GM19397 (cell line): Measurements from ENCODE around the gene UVRAG.
"Not testable (repeated sequence)": the region's sequence is repeated elsewhere in the genome, so short reads cannot be mapped to it uniquely, and the experiment has no call there.

Experiments
- ATAC-seq: cut with Tn5 transposase; IDR thresholded peaks from one replicate; pipeline ENCODE4 v1.9.1; 2021; ENCODE audit warnings: mild to moderate bottlenecking, moderate library complexity; ENCODE audit not compliant: unreplicated experiment

UVRAG gene

DNA sequence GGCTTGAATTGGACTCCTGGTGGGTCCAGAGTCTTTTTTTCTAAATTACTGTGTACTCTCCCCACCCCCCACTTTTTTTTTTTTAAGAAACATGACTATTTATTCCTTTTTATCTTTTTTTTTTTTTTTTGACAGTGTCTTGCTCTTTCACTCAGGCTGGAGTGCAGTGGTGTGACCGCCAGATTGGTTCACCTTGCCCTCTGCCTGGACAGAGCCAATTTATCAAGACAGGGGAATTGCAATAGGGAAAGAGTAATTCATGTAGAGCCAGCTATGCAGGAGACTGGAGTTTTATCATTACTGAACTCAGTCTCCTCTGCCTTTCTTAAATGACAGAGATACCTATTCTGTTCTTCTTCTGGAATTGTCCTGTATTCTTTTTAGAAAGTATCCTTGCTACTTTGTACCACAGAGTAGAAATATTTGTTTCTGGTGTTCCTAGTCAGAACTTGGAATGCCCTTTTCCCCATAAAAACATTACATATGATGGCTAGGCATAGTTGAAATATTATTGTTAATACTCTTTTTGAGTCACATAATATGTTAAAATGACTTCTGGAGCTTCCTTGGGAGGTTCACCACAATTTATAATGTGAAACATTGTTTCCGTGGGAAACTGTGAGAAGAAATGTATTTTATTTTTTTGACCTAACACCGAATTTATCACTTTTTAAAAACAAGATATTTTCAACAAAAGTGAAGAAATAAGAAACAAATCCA, 95.6 kb downstream of the UVRAG start:
- ATAC-seq = no peak

DNA sequence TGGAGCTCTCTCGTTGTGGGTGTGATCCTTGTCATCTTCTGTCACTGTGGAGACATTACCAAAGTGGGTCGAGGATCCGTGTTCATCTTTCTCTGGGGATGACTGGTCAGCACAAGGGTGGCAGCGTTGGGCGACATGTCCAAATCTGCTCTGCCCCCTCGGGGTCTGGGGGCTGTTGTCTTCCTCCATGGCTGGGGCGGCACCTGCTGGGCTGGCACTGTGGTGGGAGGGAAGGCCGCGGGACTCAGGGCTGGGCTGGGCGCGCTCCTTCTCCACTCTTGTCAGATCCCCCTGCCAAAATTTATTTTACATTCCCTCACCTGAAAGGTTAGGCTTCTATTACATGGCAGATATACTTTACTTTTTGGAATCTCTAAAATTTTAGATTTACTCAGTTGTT, 96.4 kb downstream of the UVRAG start:
- no peak for ATAC-seq

DNA sequence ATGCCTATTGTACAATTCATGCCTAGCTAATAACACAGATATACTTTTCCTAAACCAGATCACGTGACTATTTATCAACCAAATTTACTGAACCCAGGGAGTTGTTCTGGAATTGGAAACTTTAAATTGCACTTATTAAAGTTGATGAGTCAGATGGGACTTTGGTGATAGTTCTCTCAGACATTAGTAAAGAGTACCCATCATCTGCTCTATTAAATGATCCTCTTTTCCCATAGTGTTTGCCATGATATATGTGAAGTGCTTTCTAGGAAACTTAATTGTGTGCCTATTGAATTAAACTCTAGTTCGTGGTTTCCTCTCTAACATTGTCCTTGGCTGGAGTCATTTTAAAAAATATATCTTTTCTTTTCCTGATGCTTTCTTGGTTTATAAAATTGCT, 99.0 kb downstream of the UVRAG start:
- no peak for ATAC-seq

DNA sequence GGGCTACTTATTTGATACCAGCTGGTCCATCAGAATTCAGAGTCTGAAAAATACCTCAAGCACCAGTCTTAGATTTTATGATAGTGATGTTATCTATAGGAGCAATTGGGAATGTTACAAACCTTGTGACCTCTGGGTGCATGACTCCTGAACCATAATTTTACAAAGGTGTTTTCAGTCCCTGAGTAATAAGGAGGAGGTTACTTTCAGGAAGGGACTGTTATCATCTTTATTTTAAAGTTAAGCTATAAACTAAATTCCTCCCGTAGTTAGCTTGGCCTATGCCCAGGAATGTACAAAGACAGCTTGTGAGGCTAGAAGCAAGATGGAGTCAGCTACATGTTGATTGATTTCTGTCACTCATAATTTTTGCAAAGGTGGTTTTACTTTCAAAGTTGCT, 101.9 kb downstream of the UVRAG start:
- ATAC-seq = no peak

DNA sequence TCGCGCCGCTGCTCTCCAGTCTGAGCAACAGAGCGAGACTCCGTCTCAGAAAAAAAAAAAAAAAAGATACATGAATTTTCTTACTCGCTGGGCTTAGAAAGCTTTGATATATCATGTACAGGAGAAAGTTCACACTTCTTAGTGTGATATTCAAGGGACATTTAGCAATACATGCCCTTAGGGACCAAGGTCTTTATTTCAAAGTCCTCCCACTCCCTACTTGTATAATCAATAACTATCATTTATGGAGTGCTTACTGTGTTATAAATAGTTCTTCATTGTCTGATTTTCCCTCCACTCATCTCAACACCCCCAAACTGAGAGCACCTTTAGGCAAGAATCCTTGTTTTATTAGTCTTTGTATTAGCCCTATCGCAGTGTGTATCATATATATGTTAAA, 103.3 kb downstream of the UVRAG start:
- ATAC-seq = no peak

DNA sequence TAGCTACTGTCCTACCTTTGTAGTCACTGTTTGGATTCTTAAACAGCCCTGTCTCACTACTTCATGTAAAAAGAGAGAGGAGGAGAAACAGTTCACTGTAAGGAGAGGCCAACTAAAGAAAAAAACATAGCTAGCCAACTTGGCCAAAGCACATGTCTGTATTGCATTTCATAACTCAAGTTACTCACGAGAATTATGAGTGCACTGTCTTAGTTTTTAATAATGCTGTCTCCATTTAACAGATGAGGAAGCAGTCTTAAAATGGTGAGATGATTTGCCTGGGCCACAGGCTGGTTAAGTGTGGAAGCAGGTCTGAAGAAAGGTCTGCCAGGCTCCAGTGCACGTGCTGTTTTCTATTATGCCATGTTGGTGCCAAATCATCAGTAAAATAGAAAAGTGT, 104.5 kb downstream of the UVRAG start:
- no peak for ATAC-seq

DNA sequence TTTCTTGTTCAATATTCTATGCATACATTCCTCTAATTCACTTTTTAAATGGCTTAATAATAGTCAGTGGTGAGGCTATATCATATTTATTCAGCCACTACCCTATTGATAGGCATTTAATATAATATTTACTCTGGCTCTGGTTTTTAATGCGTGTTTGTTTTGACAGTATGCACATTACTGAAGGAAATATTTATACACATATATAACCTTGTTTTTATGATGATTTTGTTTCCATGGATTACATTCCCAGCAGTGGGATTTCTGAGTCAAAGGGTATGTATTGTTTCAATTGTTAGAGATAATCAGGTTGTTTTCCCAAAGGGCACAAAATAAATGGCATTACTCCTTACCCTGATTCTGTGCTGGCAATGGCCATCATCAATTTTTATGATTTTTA, 105.8 kb downstream of the UVRAG start:
- no peak for ATAC-seq

DNA sequence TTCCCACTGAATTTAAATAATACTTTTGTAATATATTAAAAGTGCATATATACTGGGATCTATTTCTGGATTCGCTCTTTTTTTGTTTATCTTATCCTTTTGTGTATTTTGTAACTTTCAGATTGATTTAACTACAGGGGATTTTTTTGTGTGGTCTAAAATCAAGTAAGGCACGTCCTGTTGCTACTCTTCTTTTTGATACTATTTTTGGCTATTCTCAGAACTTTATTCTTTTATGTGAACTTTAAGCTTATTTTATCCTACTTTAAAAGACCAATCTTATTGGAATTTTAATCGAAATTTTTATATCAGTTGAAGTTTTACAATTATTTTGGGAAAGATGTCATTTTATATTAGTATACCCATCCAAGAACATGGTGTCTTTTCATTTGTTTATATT, 106.8 kb downstream of the UVRAG start:
- ATAC-seq = no peak

DNA sequence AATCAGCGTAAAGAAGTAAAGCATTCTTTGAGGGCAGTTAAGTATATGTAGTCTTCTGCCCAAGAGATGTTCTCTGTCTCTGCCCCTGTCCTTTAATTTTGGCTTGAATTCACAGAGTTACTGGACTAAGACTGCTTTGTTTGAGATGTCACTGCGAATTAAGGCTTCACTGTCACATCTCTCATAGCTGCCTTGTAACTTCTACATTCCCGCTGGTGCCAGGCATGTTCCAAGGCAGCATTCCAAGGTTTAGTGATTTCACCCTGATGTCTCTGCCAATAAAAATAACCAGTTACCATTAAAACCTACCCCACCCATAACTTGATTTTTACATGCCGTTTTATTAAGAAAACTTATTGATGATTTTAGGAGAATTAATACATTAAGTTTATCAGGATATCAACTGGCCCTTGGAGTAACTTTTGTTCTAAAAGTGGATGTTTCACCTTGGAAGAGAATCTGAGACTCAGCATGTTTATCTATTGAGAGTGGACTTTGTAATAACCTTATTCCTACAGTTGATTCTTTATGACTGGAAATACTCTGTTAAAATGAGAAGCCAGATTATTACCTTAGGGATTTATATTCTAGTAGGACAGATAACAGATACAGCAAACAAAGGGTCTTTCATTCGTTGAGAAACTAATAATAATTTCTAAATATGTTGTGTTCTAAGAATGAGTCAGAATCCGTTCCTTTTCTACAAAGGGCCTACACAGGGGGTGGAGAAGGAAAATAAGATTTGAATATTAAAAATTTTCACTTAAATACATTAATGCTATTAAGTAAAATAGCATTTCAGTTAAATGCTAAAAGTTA, 110.2 kb downstream of the UVRAG start:
- ATAC-seq = no peak

DNA sequence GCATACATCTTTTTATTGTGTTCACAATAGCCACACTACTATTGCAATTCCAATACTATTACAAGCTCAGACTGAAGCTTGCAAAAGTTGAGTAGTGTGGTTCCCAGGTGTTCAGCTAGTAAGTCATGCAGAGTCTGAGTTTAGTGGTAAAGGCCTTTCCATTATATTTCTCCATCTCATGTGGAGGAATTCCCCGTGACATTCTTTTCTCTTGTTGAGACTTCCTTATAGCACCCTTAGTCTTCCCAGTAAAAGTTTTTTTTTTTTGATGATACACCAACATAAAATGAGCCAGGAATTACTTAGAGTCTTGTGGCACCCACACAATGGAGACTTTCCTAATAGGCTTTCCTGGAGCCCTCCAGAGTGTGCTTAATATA, 110.8 kb downstream of the UVRAG start:
- no peak for ATAC-seq

DNA sequence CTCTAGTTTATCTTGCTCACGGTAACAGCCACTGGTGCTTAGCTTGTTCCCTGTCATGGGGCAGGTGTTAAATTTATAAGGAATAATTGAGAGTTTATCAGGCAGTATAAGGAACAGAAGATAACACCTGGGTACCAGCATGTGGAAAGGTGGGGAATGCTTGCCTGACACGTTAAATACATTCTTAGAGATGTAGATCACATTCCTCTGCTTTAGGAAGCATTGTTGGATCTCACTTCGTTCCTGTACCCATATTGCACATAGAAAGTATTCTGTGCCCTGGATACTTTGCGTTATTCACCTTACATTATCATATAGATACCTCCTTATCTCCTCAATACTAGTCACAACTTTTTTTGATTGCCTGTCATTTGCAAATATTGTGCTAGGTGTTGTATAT, 114.7 kb downstream of the UVRAG start:
- ATAC-seq = no peak

DNA sequence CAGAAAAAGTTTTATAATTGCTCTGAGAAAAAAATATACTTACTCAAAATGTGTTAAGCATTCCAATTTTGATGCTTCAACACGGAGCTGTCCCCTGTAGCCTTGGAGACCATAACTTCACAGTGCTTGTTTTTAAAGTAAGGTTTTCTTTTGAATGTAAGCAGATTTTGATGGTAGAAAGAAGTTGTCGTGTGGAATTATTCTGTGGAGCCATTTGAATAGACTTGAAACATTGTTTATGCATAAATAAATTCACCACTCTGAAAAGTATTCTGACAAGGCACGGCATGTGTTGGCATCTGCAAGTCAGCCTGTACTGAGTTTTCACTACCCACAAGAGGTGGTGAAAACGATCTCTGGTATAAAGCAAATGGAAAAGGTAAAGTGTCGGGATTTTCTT, 115.5 kb downstream of the UVRAG start:
- no peak for ATAC-seq

DNA sequence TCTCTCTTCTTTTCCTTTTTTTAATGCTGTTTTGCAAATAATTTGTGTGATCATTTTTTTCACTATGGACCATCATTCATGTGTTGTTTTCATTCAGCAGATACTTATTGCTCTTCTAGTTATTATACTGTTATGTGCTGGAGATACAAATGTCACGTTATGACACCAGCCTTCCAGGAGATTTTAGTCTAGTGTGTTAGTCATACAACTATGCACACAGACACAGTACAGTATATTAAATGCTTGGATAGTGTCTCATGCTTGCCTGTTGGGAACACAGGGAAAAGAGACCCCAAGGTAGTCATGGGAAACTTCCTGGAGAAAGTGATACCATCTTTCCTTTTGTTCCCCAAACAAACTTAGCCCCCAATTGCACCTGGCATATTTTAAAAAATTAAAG, 116.1 kb downstream of the UVRAG start:
- ATAC-seq = no peak

DNA sequence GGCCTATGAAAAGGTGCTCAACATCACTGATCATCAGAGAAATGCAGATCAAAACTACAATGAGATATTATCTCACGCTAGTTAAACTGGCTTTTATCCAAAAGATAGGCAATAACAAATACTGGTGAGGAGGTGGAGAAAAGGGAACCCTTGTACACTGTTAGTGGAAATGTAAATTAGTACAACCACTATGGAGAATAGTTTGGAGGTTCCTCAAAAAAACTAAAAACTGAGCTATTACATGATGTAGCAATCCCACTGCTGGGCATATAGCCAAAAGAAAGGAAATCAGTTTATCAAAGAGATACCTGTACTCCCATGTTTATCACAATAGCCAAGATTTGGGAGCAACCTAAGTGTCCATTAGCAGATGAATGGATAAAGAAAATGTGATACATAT, 118.7 kb downstream of the UVRAG start:
- not testable (repeated sequence) for ATAC-seq

DNA sequence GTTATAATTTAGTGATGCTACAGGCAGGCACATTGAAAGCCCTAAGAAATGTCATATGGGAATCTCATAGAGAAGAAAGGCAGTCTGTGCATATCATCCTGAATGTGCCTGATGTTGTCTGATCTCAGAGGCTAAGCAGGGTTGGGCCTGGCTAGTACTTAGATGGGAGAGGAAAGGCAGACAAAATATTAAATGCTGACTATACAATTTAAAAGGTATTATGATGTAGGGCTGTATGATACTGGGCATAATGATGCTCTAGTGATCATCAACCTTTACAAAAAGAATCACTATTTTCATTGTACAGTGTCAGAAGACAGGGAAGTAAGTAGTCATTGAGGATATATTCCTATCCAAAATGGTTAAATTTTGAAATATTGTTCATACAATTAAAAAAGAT, 119.8 kb downstream of the UVRAG start:
- ATAC-seq = no peak

DNA sequence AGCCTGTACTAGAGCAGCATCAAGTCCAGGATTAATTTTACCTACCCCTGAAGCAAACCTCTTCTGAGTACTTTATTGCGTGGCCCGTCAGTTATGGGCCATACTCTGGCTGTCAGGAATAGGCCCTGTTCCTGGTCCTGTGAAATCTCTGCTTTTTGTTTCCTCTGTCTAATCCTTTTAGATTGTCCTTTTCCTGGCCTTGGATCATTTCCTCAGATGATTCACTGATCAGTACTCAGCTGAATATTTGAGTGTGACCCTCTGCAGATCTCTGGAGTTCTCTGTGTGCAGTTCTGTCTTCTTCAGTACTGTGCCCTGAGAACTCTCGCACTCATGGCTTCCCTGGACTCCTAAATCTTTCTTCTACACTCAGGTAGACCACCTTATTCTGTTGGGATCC, 123.5 kb downstream of the UVRAG start:
- no peak for ATAC-seq

DNA sequence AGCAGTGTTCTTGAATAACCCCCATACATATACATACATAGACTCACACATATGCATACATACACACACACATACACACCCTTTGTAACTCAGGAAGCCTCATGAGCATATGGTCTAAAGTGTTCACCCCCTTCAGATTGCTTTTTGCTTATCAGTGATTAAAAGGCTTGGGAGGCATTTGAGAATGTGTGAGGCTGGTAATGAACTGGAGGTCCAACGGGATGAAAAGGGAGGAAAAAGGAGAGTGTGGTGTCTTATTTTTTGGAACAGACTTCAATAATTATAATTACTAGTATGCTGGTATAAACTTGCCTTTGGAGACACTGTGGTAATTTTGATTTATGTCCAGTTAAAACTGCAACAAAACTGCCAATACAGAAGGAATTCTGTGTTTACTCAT, 124.5 kb downstream of the UVRAG start:
- ATAC-seq = no peak

DNA sequence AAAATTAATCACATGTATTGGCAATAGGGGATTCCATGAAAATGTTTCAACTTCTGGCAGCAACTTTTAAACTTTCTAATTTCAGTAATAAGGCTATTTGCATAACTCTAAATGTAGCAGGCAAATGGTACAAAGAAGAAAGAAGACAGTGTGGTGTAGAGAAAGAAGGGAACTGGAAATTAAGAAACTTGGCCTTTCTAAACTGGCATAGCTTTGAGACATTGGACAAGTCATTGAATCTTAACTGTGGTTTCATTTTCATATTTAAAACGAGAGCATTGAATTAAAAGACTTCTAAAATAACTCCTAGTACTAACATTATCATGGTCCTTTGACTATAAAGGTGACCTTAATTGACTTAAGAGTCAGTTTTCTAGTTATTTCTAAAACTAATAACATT, 125.0 kb downstream of the UVRAG start:
- ATAC-seq = no peak

DNA sequence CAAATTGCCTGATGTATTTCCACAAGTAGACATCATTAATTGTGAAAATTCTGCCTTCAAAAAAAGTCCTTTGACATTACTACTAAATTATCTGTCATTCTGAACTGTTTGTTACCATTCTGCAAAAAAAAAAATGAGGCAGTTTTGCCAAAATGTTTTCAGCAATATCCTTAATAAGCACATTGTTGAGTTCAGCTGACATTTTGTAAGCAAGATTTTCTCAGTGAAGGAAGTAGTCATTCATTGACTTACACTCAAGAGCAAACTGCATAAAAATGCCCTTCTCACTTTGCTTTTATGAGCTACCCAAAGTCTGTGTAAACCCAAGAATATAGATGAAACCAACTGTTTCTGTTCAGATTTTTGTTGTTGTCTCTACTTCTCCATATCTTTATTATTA, 125.9 kb downstream of the UVRAG start:
- no peak for ATAC-seq

DNA sequence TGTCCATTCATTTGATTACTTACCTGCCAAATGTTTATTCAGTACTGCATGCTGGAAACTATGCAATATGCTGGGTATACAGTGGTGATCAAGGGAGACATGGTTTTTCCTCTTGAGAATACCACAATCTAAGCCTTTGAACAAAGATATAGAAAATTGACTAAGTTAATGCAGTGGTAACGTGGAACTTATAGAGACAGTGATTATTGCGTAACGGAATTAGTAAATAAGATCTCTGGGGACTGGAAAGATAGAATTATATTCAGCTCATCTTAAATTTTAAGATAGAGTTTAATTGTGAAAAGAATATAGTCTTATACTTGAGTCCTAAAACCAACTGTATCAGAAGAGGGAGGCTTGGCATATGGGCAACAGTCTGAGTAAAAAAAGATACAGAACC, 129.5 kb downstream of the UVRAG start:
- no peak for ATAC-seq

DNA sequence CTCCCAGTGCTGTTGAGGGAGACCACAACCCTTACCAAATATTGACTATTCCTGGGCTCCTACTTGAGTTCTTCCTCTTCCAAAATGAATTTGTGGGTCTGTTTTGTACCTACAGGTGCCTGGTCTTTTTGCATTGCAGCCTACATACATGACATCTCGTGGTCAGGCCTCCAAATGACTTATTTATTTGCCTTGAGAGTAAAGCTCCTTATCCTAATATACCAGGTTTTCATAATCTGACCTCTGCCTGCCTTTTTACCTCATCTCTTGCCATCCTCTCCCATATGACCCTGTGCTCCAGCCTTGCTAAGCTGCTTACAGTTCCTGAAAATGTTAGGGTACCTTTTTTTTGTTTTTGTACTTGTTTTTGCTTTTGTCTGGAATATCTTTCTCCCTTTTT, 130.4 kb downstream of the UVRAG start:
- no peak for ATAC-seq

DNA sequence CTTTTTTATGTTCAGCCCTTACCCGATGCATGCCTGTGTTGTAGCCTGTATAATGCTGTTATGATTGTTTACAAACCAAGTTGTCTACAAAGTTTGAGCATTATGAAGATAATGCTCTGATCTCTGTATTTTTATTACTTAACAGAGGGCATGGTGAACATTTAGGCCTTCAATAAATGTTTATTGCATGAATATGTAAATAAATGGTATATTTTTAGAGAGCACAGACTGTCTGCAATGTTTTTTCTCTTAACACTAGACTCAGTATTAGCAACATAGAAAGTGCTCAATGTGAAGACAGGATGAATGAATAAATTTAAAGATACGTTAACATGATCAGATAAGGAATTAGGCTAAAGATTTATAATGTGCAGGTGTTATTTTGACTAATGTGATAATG, 130.9 kb downstream of the UVRAG start:
- ATAC-seq = no peak
